PFSK-1 (cell line): ENCODE results near the gene APOD.

Source experiments
- FOXP2 ChIP-seq: optimal IDR thresholded peaks from 2 replicates; pipeline ENCODE3; 2011; ENCODE audit warnings: borderline replicate concordance, control low read depth, inconsistent platforms; ENCODE audit not compliant: insufficient read depth; ENCODE audit errors: extremely low read length, extremely low read depth
- POLR2AphosphoS5 ChIP-seq: IDR thresholded peaks from 2 replicates; pipeline ENCODE4 v1.6.1; 2012; ENCODE audit warnings: low read depth, mild to moderate bottlenecking, control low read depth, low read length, moderate library complexity
- SIN3A ChIP-seq: IDR thresholded peaks from 2 replicates; pipeline ENCODE4 v1.6.1; 2012; ENCODE audit warnings: mild to moderate bottlenecking, low read length, moderate library complexity, borderline replicate concordance; ENCODE audit not compliant: insufficient read depth
- TAF1 ChIP-seq: IDR thresholded peaks from 2 replicates; pipeline ENCODE4 v1.6.1; 2012; ENCODE audit warnings: low read length, control low read depth, borderline replicate concordance; ENCODE audit not compliant: insufficient read depth
- TF ChIP-seq, protein P1 (sequence below), 2 experiments: IDR thresholded peaks; 2 replicates each; pipeline versions ENCODE4 v1.6.1 to v1.8.0; 2011 to 2012; ENCODE audit warnings: low read depth in 2 of 2, low read length in 2 of 2, control low read depth in 1 of 2, inconsistent platforms in 1 of 2, mild to moderate bottlenecking in 1 of 2, moderate library complexity in 1 of 2; ENCODE audit not compliant: insufficient read depth in 1 of 2

Gene APOD

DNA sequence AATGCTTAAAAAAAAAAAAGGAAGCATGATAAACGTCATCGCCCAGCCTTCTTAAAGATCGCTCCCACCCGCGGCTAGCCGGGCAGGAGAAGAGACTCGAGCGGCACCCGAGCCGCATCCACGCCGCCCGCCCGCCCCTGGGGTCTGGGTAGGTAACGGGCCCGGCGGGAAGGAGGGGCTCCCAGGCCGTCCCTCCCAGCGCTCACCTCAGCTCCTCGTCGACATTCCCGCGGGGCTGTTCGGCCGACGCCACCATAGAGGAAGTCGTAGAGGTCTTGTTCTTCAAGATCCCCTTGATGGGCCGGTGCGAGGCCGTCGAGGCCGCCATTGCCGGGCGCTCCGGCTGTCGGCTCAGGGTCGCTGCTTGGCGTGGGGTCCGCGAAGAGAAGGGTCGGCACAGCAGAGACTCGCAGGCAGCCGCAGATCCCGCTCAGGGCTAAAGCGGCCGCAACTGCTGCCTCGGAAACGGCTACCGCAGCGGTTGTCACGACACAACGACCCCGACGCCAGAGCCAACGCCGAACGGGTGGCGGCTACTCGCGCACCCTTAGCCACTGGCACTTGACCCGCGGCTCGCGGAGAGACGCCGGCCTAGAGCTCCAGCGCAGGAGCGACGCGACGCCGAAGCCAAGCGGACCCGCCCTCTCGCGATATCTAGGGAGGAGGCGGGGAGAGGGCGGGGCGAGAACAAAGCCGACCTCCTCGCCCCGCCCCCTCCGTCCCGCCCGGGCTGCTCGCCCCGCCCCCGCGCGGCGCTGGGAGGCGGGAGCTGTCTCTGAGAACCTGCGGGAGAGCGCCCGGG lies 40.8 kb downstream of the APOD start, which contains the start of gene PPP1R2:
PPP1R2 (minus strand) TSS at position 628 of the 802 bp plus-strand sequence; CDS start at position 328, 300 bp downstream.
- TF ChIP-seq FOXP2: peak; percentile 44
- peak; percentile 94 for TF ChIP-seq POLR2AphosphoS5
- no peak for TF ChIP-seq SIN3A
- TF ChIP-seq, protein P1, sequence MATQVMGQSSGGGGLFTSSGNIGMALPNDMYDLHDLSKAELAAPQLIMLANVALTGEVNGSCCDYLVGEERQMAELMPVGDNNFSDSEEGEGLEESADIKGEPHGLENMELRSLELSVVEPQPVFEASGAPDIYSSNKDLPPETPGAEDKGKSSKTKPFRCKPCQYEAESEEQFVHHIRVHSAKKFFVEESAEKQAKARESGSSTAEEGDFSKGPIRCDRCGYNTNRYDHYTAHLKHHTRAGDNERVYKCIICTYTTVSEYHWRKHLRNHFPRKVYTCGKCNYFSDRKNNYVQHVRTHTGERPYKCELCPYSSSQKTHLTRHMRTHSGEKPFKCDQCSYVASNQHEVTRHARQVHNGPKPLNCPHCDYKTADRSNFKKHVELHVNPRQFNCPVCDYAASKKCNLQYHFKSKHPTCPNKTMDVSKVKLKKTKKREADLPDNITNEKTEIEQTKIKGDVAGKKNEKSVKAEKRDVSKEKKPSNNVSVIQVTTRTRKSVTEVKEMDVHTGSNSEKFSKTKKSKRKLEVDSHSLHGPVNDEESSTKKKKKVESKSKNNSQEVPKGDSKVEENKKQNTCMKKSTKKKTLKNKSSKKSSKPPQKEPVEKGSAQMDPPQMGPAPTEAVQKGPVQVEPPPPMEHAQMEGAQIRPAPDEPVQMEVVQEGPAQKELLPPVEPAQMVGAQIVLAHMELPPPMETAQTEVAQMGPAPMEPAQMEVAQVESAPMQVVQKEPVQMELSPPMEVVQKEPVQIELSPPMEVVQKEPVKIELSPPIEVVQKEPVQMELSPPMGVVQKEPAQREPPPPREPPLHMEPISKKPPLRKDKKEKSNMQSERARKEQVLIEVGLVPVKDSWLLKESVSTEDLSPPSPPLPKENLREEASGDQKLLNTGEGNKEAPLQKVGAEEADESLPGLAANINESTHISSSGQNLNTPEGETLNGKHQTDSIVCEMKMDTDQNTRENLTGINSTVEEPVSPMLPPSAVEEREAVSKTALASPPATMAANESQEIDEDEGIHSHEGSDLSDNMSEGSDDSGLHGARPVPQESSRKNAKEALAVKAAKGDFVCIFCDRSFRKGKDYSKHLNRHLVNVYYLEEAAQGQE (IDR thresholded peaks at IDR 0.05; ENCODE audit: insufficient read depth in 1 of 2, low read depth in 2 of 2, low read length in 2 of 2): no peak
- TF ChIP-seq TAF1: peak; percentile 76

DNA sequence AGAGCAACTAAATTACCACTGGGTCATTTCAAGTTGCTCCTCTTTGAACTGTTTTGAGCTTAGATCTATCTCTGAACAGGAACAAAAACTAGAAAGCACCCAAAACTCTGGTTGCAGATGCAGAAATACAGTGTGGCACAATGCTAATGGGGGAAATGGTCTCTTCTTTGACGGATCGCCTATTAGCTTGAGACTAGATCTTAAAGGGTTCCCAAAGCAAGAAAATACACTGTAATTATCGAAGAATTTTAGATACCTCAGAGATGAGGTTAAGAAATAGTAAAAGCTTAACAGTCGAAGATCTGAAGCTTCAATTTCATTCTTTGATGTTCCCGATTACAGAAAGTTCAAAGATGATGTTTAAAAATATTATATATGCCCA lies 41.4 kb downstream of the APOD start:
- TF ChIP-seq FOXP2 (no peak), POLR2AphosphoS5 (no peak), SIN3A (no peak), TAF1 (no peak)
- TF ChIP-seq, protein P1 (IDR thresholded peaks at IDR 0.05; ENCODE audit: insufficient read depth in 1 of 2, low read depth in 2 of 2, low read length in 2 of 2): no peak

DNA sequence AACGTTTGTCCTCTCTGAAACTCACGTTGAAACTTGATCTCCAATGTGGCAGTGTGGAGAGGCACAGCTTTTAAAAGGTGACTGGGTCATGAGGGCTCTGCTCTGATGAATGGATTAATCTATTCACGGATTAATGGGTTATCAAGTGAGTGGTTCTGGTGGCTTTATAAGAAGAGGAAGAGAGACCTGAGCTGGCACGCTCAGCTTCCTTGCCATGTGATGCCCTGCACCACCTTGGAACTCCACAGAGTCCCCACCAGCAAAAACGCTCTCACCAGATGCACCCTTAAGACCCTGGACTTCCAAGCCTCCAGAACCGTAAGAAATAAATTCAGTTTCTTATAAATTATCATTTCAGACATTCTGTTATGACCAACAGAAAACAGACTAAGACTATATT lies 43.2 kb downstream of the APOD start:
- no peak for TF ChIP-seq SIN3A
- TF ChIP-seq POLR2AphosphoS5: no peak
- TF ChIP-seq TAF1: no peak

DNA sequence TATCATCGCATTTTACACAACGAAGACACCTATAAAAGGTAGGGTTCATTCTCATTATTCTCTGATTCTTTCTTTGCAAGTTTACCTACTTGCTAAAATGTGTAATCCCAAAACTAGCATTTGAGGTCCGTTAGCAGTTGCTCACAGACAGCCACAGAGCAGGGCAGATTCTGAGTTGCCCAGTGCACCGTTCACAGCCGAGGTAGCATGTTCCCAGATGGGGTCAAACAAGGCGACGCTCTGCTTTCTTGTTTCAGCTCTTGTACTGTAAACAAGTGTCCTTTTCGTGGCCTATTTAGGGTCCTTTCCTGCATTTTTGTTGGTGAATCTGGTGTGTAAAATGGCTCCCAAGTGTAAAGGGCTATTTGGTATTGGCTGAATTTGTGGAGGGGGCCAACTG lies 43.7 kb downstream of the APOD start:
- TF ChIP-seq, protein P1 (IDR thresholded peaks at IDR 0.05; ENCODE audit: insufficient read depth in 1 of 2, low read depth in 2 of 2, low read length in 2 of 2): no peak
- TF ChIP-seq POLR2AphosphoS5: no peak
- TF ChIP-seq SIN3A: no peak
- TF ChIP-seq TAF1: no peak
- no peak for TF ChIP-seq FOXP2

DNA sequence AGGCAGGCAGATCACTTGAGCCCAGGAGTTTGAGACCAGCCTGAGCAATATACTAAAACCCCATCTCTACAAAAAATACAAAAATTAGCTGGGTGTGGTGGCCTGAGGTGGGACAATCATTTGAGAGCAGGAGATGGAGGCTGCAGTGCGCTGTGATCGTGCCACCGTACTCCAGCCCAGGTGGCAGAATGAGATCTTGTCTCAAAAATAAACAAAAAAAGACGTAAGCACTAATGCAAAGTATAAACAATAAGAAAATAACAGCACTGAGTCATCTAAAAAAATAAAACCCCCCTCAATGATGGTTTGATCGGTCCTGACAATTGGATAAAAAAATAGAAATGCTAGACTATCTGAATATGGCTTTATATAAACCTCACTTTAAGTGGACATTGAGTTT lies 44.3 kb downstream of the APOD start:
- TF ChIP-seq POLR2AphosphoS5 (no peak), SIN3A (no peak), TAF1 (no peak), FOXP2 (no peak)
- TF ChIP-seq, protein P1 (IDR thresholded peaks at IDR 0.05; ENCODE audit: insufficient read depth in 1 of 2, low read depth in 2 of 2, low read length in 2 of 2): no peak
